Hepatocyte (in vitro differentiated cells): ENCODE data around the gene UNC5A. TPM values are rescaled to one million over a fixed set of nuclear protein-coding genes. Genes with fewer than 3 reads are reported as not detected.

Experiments
- DNase-seq: peaks from one replicate; pipeline ENCODE4 v3.0.0-alpha.2; 2016; ENCODE audit warnings: low spot score
- H2AFZ ChIP-seq: fragments of 200-600 bp; sonication (generic); 2 replicates; pipeline ENCODE4 v1.6.0; 2016; ENCODE audit warnings: antibody characterized with exemption, mild to moderate bottlenecking
- H3K27ac ChIP-seq: fragments of 200-600 bp; sonication (generic); 2 replicates; pipeline ENCODE4 v1.5.1; 2016; ENCODE audit warnings: mild to moderate bottlenecking
- H3K27me3 ChIP-seq: fragments of 200-600 bp; sonication (generic); 2 replicates; pipeline ENCODE4 v1.6.1; 2016
- H3K36me3 ChIP-seq: fragments of 200-600 bp; sonication (generic); replicated peaks from 2 replicates; pipeline ENCODE4 v1.5.1; 2016; ENCODE audit warnings: low read depth; ENCODE audit not compliant: insufficient read depth
- H3K4me1 ChIP-seq: fragments of 200-600 bp; sonication (generic); 2 replicates; pipeline ENCODE4 v1.5.1; 2016; ENCODE audit warnings: mild to moderate bottlenecking, moderate library complexity; ENCODE audit not compliant: insufficient read depth
- H3K4me2 ChIP-seq: fragments of 200-600 bp; sonication (generic); 2 replicates; pipeline ENCODE4 v1.6.0; 2016
- H3K4me3 ChIP-seq: fragments of 200-600 bp; sonication (generic); 2 replicates; pipeline ENCODE4 v1.5.1; 2016; ENCODE audit warnings: mild to moderate bottlenecking
- H3K79me2 ChIP-seq: fragments of 200-600 bp; sonication (generic); 2 replicates; pipeline ENCODE4 v1.6.0; 2017; ENCODE audit warnings: mild to moderate bottlenecking
- H3K9me2 ChIP-seq: fragments of 200-600 bp; sonication (generic); replicated peaks from 2 replicates; pipeline ENCODE4 v1.6.0; 2017; ENCODE audit warnings: mild to moderate bottlenecking; ENCODE audit not compliant: insufficient read depth
- H3K9me3 ChIP-seq: fragments of 200-600 bp; sonication (generic); 2 replicates; pipeline ENCODE4 v1.5.1; 2016; ENCODE audit warnings: low read depth, mild to moderate bottlenecking
- H4K20me1 ChIP-seq: fragments of 200-600 bp; sonication (generic); 2 replicates; pipeline ENCODE4 v1.6.0; 2016; ENCODE audit warnings: mild to moderate bottlenecking; ENCODE audit not compliant: insufficient read depth, poor library complexity, severe bottlenecking
- CTCF ChIP-seq: fragments of 200-600 bp; sonication (generic); IDR thresholded peaks from 2 replicates; pipeline ENCODE4 v1.5.1; 2016; ENCODE audit warnings: antibody characterized with exemption, mild to moderate bottlenecking; ENCODE audit not compliant: poor library complexity
- EZH2 ChIP-seq: fragments of 200-600 bp; sonication (generic); IDR thresholded peaks from 2 replicates; pipeline ENCODE4 v1.6.1; 2016; ENCODE audit warnings: antibody characterized with exemption, mild to moderate bottlenecking, borderline replicate concordance
- EZH2phosphoT487 ChIP-seq: fragments of 200-600 bp; sonication (generic); IDR thresholded peaks from one replicate; pipeline ENCODE4 v1.6.1; 2018; ENCODE audit warnings: antibody characterized with exemption, mild to moderate bottlenecking, low read depth, moderate library complexity; ENCODE audit not compliant: unreplicated experiment, severe bottlenecking
- WGBS: methylation state at CpG from one replicate; pipeline ENCODE4 v1.1.6; 2016; ENCODE audit warnings: low lambda C conversion rate; ENCODE audit errors: missing lambda C conversion rate; 5-methylcytosine and 5-hydroxymethylcytosine counted together
- polyA plus RNA-seq: library from polyadenylated mRNA; unstranded; fragments of >200 nt; fragmentation: Nextera tagmentation; extraction: Ambion mirVana; gene quantifications from 2 replicates; pipeline ENCODE4 v1.2.1, GENCODE V29; 2016
- total RNA-seq: library from RNA; depleted of rRNA; stranded (reverse); fragments of >200 nt; gene quantifications from 2 replicates; pipeline ENCODE4 v1.2.3, GENCODE V29; 2014

The UNC5A gene
- total and polyA plus RNA-seq, 2 experiments from 2014 or later = 0.10 to 1.1 TPM

- H3K9me2 ChIP-seq = no peaks in the 10 kb centered on the region
- no peaks in the 10 kb centered on the region for H4K20me1 ChIP-seq
- no peak overlapping the region for H3K4me3 ChIP-seq
- no peaks in the 10 kb centered on the region for H3K9me3 ChIP-seq
- H3K4me1 ChIP-seq = peaks cover 7% of the 10 kb centered on the region
- no peaks in the 10 kb centered on the region for H3K36me3 ChIP-seq
- H2AFZ ChIP-seq = no peak overlapping the region
- DNase-seq = no peak
- 90% methylated on average over 6 of the region's 6 CpGs for WGBS
- TF ChIP-seq CTCF (no peak), EZH2phosphoT487 (no peak), EZH2 (no peak)
- no peaks in the 10 kb centered on the region for H3K27me3 ChIP-seq
- H3K4me2 ChIP-seq = no peak overlapping the region
- H3K79me2 ChIP-seq = no peaks in the 10 kb centered on the region
- no peak overlapping the region for H3K27ac ChIP-seq
These were observed 108.3 kb downstream of the UNC5A start for GRCh38 chr5:176918613-176919012.

- no peak for DNase-seq
- no peaks in the 10 kb centered on the region for H3K36me3 ChIP-seq
- H3K4me1 ChIP-seq = peaks cover 7% of the 10 kb centered on the region
- H3K9me3 ChIP-seq = no peaks in the 10 kb centered on the region
- no peak overlapping the region for H2AFZ ChIP-seq
- TF ChIP-seq EZH2 (no peak), EZH2phosphoT487 (no peak), CTCF (no peak)
- H3K27me3 ChIP-seq = no peaks in the 10 kb centered on the region
- no peaks in the 10 kb centered on the region for H3K79me2 ChIP-seq
- H3K4me3 ChIP-seq = no peak overlapping the region
- 79% methylated on average over 3 of the region's 3 CpGs for WGBS
- H3K9me2 ChIP-seq = no peaks in the 10 kb centered on the region
- H4K20me1 ChIP-seq = no peaks in the 10 kb centered on the region
- H3K27ac ChIP-seq = no peak overlapping the region
- H3K4me2 ChIP-seq = no peak overlapping the region
These were observed 111.4 kb downstream of the UNC5A start for GRCh38 chr5:176921714-176922113.

- 34% methylated on average over 2 of the region's 2 CpGs for WGBS
These were observed 112.5 kb downstream of the UNC5A start for GRCh38 chr5:176922817-176923216.

More at GRCh38 chr5:176922817-176923216, 112.5 kb downstream of the UNC5A start:
- Histone ChIP-seq H3K4me3 (no peak overlapping the region), H3K79me2 (no peaks in the 10 kb centered on the region), H3K9me2 (no peaks in the 10 kb centered on the region), H3K4me2 (no peak overlapping the region), H2AFZ (no peak overlapping the region), H3K27me3 (no peaks in the 10 kb centered on the region), H4K20me1 (no peaks in the 10 kb centered on the region), H3K36me3 (no peaks in the 10 kb centered on the region), H3K27ac (no peak overlapping the region), H3K9me3 (no peaks in the 10 kb centered on the region), H3K4me1 (peaks cover 7% of the 10 kb centered on the region)
- TF ChIP-seq CTCF = no peak
- no peak for TF ChIP-seq EZH2phosphoT487
- no peak for TF ChIP-seq EZH2
- DNase-seq = no peak
